GM12878 (cell line): ENCODE results near the gene RFC3. TPM values are rescaled to one million over a fixed set of nuclear protein-coding genes. Genes with fewer than 3 reads are reported as not detected.

Source experiments
- ATAC-seq: fragments of 200-7000 bp; cut with Tn5 transposase; 3 replicates; pipeline ENCODE4 v1.9.1; 2020; ENCODE audit warnings: mild to moderate bottlenecking, moderate library complexity
- BruUV-seq: library from RNA; stranded (reverse); fragments of 400-500 nt; replicated peaks from 2 replicates; lab custom pipeline; 2021; lab: Mats Ljungman, UMichigan
- CTCF ChIA-PET: fragments of 300-600 bp; sonication (Branson Sonifier 250); formaldehyde crosslinking; extraction: SDS; loops from one replicate; lab custom pipeline; 2021; ENCODE audit warnings: inconsistent platforms; lab: Yijun Ruan, JAX
- POLR2A ChIA-PET: fragments of 350-600 bp; formaldehyde crosslinking; extraction: SDS; loops from one replicate; lab custom pipeline; 2021; ENCODE audit warnings: inconsistent platforms; lab: Charles Lee
- RAD21 ChIA-PET: fragments of 300-600 bp; sonication (Branson Sonifier 250); formaldehyde crosslinking; loops from one replicate; lab custom pipeline; 2023; ENCODE audit warnings: antibody characterized with exemption; ENCODE audit not compliant: unreplicated experiment; lab: Charles Lee
- SMC1A ChIA-PET: fragments of 300-600 bp; sonication (Branson Sonifier 250); formaldehyde crosslinking; loops from one replicate; lab custom pipeline; 2023; ENCODE audit not compliant: unreplicated experiment, uncharacterized antibody; lab: Charles Lee
- DNase-seq: peaks from one replicate; pipeline ENCODE4 v3.0.0-alpha.2; 2011; ENCODE audit warnings: low read depth, low spot score
- FAIRE-seq: peaks from 3 replicates; lab custom pipeline; 2011; peaks lifted over from hg19 to GRCh38; lab: Jason Lieb, UNC
- H2AFZ ChIP-seq: 2 replicates; pipeline ENCODE4 v1.6.0; 2011; ENCODE audit warnings: low read depth, low read length, control low read depth; ENCODE audit not compliant: control insufficient read depth
- H3K27ac ChIP-seq: 2 replicates; pipeline ENCODE4 v1.5.1; 2011; ENCODE audit warnings: control low read depth; ENCODE audit not compliant: control insufficient read depth, insufficient read depth
- H3K27me3 ChIP-seq, 2 experiments: replicated peaks in 1 of 2; 2 replicates each; pipeline versions ENCODE4 v1.6.0 to v1.6.1; 2011; ENCODE audit warnings: low read length in 1 of 2; ENCODE audit not compliant: control insufficient read depth in 2 of 2, insufficient read depth in 2 of 2
- H3K36me3 ChIP-seq, 2 experiments: 2 replicates each; pipeline ENCODE4 v1.5.1; 2011; ENCODE audit warnings: low read length in 1 of 2; ENCODE audit not compliant: control insufficient read depth in 2 of 2, insufficient read depth in 2 of 2
- H3K4me1 ChIP-seq: 2 replicates; pipeline ENCODE4 v1.6.1; 2011; ENCODE audit warnings: mild to moderate bottlenecking, low read length, moderate library complexity, mixed read lengths; ENCODE audit not compliant: control insufficient read depth, insufficient read depth
- H3K4me2 ChIP-seq: 2 replicates; pipeline ENCODE4 v1.6.0; 2011; ENCODE audit warnings: control low read depth; ENCODE audit not compliant: control insufficient read depth, insufficient read depth
- H3K4me3 ChIP-seq: fragments of 200-600 bp; sonication (generic); 2 replicates; pipeline ENCODE4 v1.5.1; 2016
- H3K79me2 ChIP-seq: 2 replicates; pipeline ENCODE4 v1.6.0; 2011; ENCODE audit warnings: low read length; ENCODE audit not compliant: control insufficient read depth, insufficient read depth
- H3K9ac ChIP-seq: 2 replicates; pipeline ENCODE4 v1.8.0; 2011; ENCODE audit warnings: low read length, control low read depth, mixed read lengths; ENCODE audit not compliant: control insufficient read depth, insufficient read depth
- H3K9me3 ChIP-seq: replicated peaks from 3 replicates; pipeline ENCODE4 v1.5.1; 2011; ENCODE audit warnings: mild to moderate bottlenecking, low read length; ENCODE audit not compliant: control insufficient read depth, insufficient read depth
- H4K20me1 ChIP-seq: 2 replicates; pipeline ENCODE4 v1.6.0; 2011; ENCODE audit not compliant: control insufficient read depth, insufficient read depth
- ATF7 ChIP-seq: fragments of 450-650 bp; IDR thresholded peaks from 2 replicates; pipeline ENCODE4 v1.6.1; 2016; ENCODE audit warnings: low read depth, mild to moderate bottlenecking
- IKZF1 ChIP-seq: fragments of 450-650 bp; conservative IDR thresholded peaks from 2 replicates; pipeline ENCODE4 v1.6.1; 2017; ENCODE audit warnings: antibody characterized with exemption, mild to moderate bottlenecking
- JUND ChIP-seq: IDR thresholded peaks from 2 replicates; pipeline ENCODE4 v1.6.1; 2012; ENCODE audit warnings: low read depth, mild to moderate bottlenecking, low read length, improper control_type of control experiment, moderate library complexity
- MYC ChIP-seq: IDR thresholded peaks from 2 replicates; pipeline ENCODE4 v1.6.1; 2011; ENCODE audit warnings: mild to moderate bottlenecking, low read length, moderate library complexity, inconsistent platforms; ENCODE audit not compliant: insufficient read depth, insufficient replicate concordance, insufficient read length, severe bottlenecking
- NFIC ChIP-seq: IDR thresholded peaks from 2 replicates; pipeline ENCODE4 v1.6.1; 2012; ENCODE audit warnings: low read depth, mild to moderate bottlenecking, inconsistent platforms, low read length, moderate library complexity
- RFX5 ChIP-seq: IDR thresholded peaks from 2 replicates; pipeline ENCODE4 v1.6.1; 2011; ENCODE audit warnings: low read depth, low read length, improper control_type of control experiment
- SMAD1 ChIP-seq: fragments of 450-650 bp; IDR thresholded peaks from 2 replicates; pipeline ENCODE4 v1.6.1; 2018; ENCODE audit warnings: mild to moderate bottlenecking, low read depth; ENCODE audit not compliant: partially characterized antibody
- ZBED1 ChIP-seq: IDR thresholded peaks from 2 replicates; pipeline ENCODE4 v1.6.1; 2016; ENCODE audit warnings: borderline replicate concordance
- WGBS: methylation state at CpG from one replicate; pipeline ENCODE4 v1.1.6; 2016; ENCODE audit warnings: low lambda C conversion rate; ENCODE audit not compliant: insufficient replicate concordance, insufficient coverage; ENCODE audit errors: missing lambda C conversion rate; 5-methylcytosine and 5-hydroxymethylcytosine counted together
- in situ Hi-C: fragments of 300-500 bp; cut with MboI; formaldehyde crosslinking; loops from 9 replicates; pipeline ENCODE4 v1.14.3; 2018; ENCODE audit warnings: mixed read lengths
- intact Hi-C: fragments of 100-400 bp; cut with micrococcal nuclease; formaldehyde crosslinking; loops from one replicate; pipeline ENCODE4 v1.14.2; 2022; ENCODE audit not compliant: unreplicated experiment
- polyA plus RNA-seq, 11 experiments: library from polyadenylated mRNA; depleted of rRNA in 4 of 11; unstranded in 6 of 11; stranded (reverse) in 5 of 11; fragments of >200 nt; fragmentation: Nextera tagmentation in 4 of 11; fragmentation: Illumina TruSeq in 1 of 11; extraction: Ambion mirVana in 4 of 11; extraction: Trizol in 1 of 11; gene quantifications; 1 replicate in 1 of 11; 2 replicates in 10 of 11; pipeline versions ENCODE4 v1.2.1 to v1.2.3, GENCODE V29; 2011 to 2016; ENCODE audit warnings: inconsistent platforms in 2 of 11, missing spikeins in 2 of 11, low read depth in 1 of 11
- total RNA-seq, 4 experiments: library from RNA; depleted of rRNA in 3 of 4; stranded (reverse); fragments of >200 nt in 3 of 4; fragmentation: Illumina TruSeq in 1 of 4; extraction: Trizol in 1 of 4; gene quantifications; 2 replicates each; pipeline versions ENCODE4 v1.2.1 to v1.2.3, GENCODE V29; 2013 to 2021
- TF ChIP-seq, protein P1 (sequence below): fragments of 450-650 bp; IDR thresholded peaks from 2 replicates; pipeline ENCODE4 v1.6.1; 2017; ENCODE audit warnings: mild to moderate bottlenecking, moderate library complexity
- TF ChIP-seq, protein P2 (sequence below): fragments of 450-650 bp; IDR thresholded peaks from 2 replicates; pipeline ENCODE4 v1.6.1; 2017; ENCODE audit warnings: low read depth, mild to moderate bottlenecking, moderate library complexity

RFC3 gene
- total and polyA plus RNA-seq, 10 of the 15 experiments (the other 5 are each of a cell fraction or from before 2014, with no cell fraction given): 57.6 to 98.9 (median 81.3) TPM

GRCh38 chr13:33815011-33815550, 2.9 kb upstream of the RFC3 start:
- SMC1A ChIA-PET: no interaction called here
- TF ChIP-seq ATF7 (no peak), MYC (no peak), ZBED1 (no peak), SMAD1 (no peak)
- no peak for FAIRE-seq
- ATAC-seq: no peak
- no peaks in the 10 kb centered on the region for H3K36me3 ChIP-seq
- no peaks in the 10 kb centered on the region for H3K9me3 ChIP-seq
- no peak overlapping the region for H3K4me3 ChIP-seq
- intact Hi-C loops (loop anchor here (5.0 to 10.0 kb wide), 4 partner anchors 73 to 610 kb away; no protein-coding TSS in a partner anchor), in situ Hi-C loops (loop anchor here (25.0 kb wide), 1 partner anchor 1347 kb away; no protein-coding TSS in a partner anchor)
- no peak for DNase-seq
- H3K4me2 ChIP-seq: no peak overlapping the region
- H4K20me1 ChIP-seq: no peaks in the 10 kb centered on the region
- POLR2A ChIA-PET: no interaction called here
- H3K4me1 ChIP-seq: no peaks in the 10 kb centered on the region
- peaks cover 20% of the 10 kb centered on the region for H3K79me2 ChIP-seq
- H3K27ac ChIP-seq: no peak overlapping the region
- H3K9ac ChIP-seq: no peak overlapping the region
- WGBS: 3% methylated on average over 1 of the region's 1 CpG
- CTCF ChIA-PET: interaction anchor here (1.8 kb wide), 1 partner anchor 13 kb away, joined by 4 read pairs; no protein-coding TSS in a partner anchor
- no peaks in the 10 kb centered on the region for H3K27me3 ChIP-seq
- no TSS peak for BruUV-seq
- RAD21 ChIA-PET: no interaction called here
- no peak overlapping the region for H2AFZ ChIP-seq

GRCh38 chr13:33816912-33817311, 1.0 kb upstream of the RFC3 start:
- no peak overlapping the region for H3K4me3 ChIP-seq
- in situ Hi-C loops: loop anchor here (25.0 kb wide), 1 partner anchor 1345 kb away; no protein-coding TSS in a partner anchor
- SMC1A ChIA-PET: interaction anchor here (1.0 to 3.0 kb wide), 3 partner anchors 23 to 87 kb away, joined by 3 to 19 read pairs (median 4); no protein-coding TSS in a partner anchor
- no peaks in the 10 kb centered on the region for H3K27me3 ChIP-seq
- no peaks in the 10 kb centered on the region for H3K9me3 ChIP-seq
- TF ChIP-seq, protein P1, sequence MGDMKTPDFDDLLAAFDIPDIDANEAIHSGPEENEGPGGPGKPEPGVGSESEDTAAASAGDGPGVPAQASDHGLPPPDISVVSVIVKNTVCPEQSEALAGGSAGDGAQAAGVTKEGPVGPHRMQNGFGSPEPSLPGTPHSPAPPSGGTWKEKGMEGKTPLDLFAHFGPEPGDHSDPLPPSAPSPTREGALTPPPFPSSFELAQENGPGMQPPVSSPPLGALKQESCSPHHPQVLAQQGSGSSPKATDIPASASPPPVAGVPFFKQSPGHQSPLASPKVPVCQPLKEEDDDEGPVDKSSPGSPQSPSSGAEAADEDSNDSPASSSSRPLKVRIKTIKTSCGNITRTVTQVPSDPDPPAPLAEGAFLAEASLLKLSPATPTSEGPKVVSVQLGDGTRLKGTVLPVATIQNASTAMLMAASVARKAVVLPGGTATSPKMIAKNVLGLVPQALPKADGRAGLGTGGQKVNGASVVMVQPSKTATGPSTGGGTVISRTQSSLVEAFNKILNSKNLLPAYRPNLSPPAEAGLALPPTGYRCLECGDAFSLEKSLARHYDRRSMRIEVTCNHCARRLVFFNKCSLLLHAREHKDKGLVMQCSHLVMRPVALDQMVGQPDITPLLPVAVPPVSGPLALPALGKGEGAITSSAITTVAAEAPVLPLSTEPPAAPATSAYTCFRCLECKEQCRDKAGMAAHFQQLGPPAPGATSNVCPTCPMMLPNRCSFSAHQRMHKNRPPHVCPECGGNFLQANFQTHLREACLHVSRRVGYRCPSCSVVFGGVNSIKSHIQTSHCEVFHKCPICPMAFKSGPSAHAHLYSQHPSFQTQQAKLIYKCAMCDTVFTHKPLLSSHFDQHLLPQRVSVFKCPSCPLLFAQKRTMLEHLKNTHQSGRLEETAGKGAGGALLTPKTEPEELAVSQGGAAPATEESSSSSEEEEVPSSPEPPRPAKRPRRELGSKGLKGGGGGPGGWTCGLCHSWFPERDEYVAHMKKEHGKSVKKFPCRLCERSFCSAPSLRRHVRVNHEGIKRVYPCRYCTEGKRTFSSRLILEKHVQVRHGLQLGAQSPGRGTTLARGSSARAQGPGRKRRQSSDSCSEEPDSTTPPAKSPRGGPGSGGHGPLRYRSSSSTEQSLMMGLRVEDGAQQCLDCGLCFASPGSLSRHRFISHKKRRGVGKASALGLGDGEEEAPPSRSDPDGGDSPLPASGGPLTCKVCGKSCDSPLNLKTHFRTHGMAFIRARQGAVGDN: no peak
- TF ChIP-seq NFIC (no peak), IKZF1 (no peak), JUND (no peak), RFX5 (no peak)
- TF ChIP-seq, protein P2, sequence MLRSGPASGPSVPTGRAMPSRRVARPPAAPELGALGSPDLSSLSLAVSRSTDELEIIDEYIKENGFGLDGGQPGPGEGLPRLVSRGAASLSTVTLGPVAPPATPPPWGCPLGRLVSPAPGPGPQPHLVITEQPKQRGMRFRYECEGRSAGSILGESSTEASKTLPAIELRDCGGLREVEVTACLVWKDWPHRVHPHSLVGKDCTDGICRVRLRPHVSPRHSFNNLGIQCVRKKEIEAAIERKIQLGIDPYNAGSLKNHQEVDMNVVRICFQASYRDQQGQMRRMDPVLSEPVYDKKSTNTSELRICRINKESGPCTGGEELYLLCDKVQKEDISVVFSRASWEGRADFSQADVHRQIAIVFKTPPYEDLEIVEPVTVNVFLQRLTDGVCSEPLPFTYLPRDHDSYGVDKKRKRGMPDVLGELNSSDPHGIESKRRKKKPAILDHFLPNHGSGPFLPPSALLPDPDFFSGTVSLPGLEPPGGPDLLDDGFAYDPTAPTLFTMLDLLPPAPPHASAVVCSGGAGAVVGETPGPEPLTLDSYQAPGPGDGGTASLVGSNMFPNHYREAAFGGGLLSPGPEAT: no peak
- TF ChIP-seq, all 136 proteins: peak for 0
- ChIA-PET RAD21 (interaction anchor here (1.1 to 2.7 kb wide), 2 partner anchors 88 to 93 kb away, joined by 4 to 8 read pairs; no protein-coding TSS in a partner anchor), CTCF (interaction anchor here (1.8 kb wide), 1 partner anchor 11 kb away, joined by 4 read pairs; no protein-coding TSS in a partner anchor), POLR2A (no interaction called here)
- no peak overlapping the region for H2AFZ ChIP-seq
- ATAC-seq (no peak), DNase-seq (no peak), FAIRE-seq (peak; percentile 18)
- intact Hi-C loops: loop anchor here (5.0 to 10.0 kb wide), 4 partner anchors 75 to 612 kb away; no protein-coding TSS in a partner anchor
- H3K79me2 ChIP-seq: peaks cover 36% of the 10 kb centered on the region
- 87% methylated on average over 2 of the region's 2 CpGs for WGBS
- BruUV-seq: no TSS peak
- no peaks in the 10 kb centered on the region for H3K36me3 ChIP-seq
- no peaks in the 10 kb centered on the region for H4K20me1 ChIP-seq
- H3K9ac ChIP-seq: no peak overlapping the region
- H3K4me1 ChIP-seq: no peaks in the 10 kb centered on the region
- no peak overlapping the region for H3K27ac ChIP-seq
- H3K4me2 ChIP-seq: no peak overlapping the region
